Vagina (tissue), 2 donors: Measurements from ENCODE around the gene ST8SIA1.

Source experiments
- POLR2A ChIP-seq, 2 donors: fragments of 450-650 bp; IDR thresholded peaks; one replicate each; pipeline ENCODE4 v1.6.1; 2017; ENCODE audit warnings: antibody characterized with exemption in 2 of 2, mild to moderate bottlenecking in 2 of 2, moderate library complexity in 2 of 2
- POLR2AphosphoS5 ChIP-seq, 2 donors: sonication (generic); formaldehyde crosslinking; IDR thresholded peaks; one replicate each; pipeline ENCODE4 v1.9.0; 2017; ENCODE audit warnings: antibody characterized with exemption in 2 of 2, mild to moderate bottlenecking in 2 of 2, low read depth in 1 of 2; ENCODE audit not compliant: insufficient read depth in 1 of 2
- TF ChIP-seq, protein P1 (sequence below), 3 experiments: fragments of 450-650 bp in 2 of 3; fragments of 200-600 bp in 1 of 3; sonication (generic) in 1 of 3; IDR thresholded peaks; one replicate each; pipeline ENCODE4 v1.5.1; 2017 to 2019; ENCODE audit warnings: antibody characterized with exemption in 3 of 3, mild to moderate bottlenecking in 2 of 3, moderate library complexity in 2 of 3

GRCh38 chr12:22299294-22299912, 35.1 kb downstream of the ST8SIA1 start:
- TF ChIP-seq, protein P1, sequence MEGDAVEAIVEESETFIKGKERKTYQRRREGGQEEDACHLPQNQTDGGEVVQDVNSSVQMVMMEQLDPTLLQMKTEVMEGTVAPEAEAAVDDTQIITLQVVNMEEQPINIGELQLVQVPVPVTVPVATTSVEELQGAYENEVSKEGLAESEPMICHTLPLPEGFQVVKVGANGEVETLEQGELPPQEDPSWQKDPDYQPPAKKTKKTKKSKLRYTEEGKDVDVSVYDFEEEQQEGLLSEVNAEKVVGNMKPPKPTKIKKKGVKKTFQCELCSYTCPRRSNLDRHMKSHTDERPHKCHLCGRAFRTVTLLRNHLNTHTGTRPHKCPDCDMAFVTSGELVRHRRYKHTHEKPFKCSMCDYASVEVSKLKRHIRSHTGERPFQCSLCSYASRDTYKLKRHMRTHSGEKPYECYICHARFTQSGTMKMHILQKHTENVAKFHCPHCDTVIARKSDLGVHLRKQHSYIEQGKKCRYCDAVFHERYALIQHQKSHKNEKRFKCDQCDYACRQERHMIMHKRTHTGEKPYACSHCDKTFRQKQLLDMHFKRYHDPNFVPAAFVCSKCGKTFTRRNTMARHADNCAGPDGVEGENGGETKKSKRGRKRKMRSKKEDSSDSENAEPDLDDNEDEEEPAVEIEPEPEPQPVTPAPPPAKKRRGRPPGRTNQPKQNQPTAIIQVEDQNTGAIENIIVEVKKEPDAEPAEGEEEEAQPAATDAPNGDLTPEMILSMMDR (IDR thresholded peaks at IDR 0.05): no peak
- TF ChIP-seq POLR2A (IDR thresholded peaks at IDR 0.05) (no peak), POLR2AphosphoS5 (IDR thresholded peaks at IDR 0.05; ENCODE audit: insufficient read depth in 1 of 2, low read depth in 1 of 2) (no peak)
